ENCODE results near the gene ANKRD16. TPM values are rescaled to one million over a fixed set of nuclear protein-coding genes. Genes with fewer than 3 reads are reported as not detected.

Gene ANKRD16
- total and polyA plus RNA-seq, 2 of the 13 experiments (the other 11 are each of a cell fraction or from before 2014, with no cell fraction given): 8.0 to 11.4 TPM

DNA sequence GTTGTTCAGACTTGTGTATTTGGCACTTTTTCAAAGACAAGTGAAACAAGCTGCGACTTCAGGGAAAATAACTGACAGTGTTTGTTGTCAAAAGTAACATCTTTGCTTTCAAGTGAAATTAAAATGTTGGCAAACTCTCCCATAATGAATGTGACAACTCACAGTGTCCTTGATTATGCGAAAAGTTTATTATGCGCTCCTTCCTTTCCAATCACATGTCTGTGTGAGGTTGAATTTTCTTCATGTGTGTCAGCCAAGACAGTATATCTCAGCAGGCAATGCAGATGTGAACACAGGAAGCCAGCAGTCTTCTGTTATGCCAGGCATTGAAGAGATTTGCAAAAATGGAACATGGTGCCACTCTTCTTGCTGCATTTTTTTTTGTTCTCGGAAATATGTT lies 29.1 kb upstream of the ANKRD16 start:
- Histone ChIP-seq H4K20me1 (ENCODE audit: insufficient read depth, low read length) (no peaks in the 10 kb centered on the region), H3K4me2 (ENCODE audit: low read depth, low read length) (no peak overlapping the region), H3K9ac (ENCODE audit: insufficient read depth, low read depth, low read length) (no peak overlapping the region), H3K36me3 (replicated peaks in 1 of 2; ENCODE audit: control insufficient read depth in 1 of 2, insufficient read depth in 2 of 2, low read length in 2 of 2) (peaks cover 59 to 95% of the 10 kb centered on the region in 2 experiments), H3K4me1 (ENCODE audit: insufficient read depth, low read length) (no peaks in the 10 kb centered on the region), H3K9me3 (ENCODE audit: low read length) (no peaks in the 10 kb centered on the region), H3K27me3 (ENCODE audit: control insufficient read depth in 1 of 2, insufficient read depth in 2 of 2, low read length in 2 of 2) (no peaks in the 10 kb centered on the region), H2AFZ (ENCODE audit: low read length) (no peak overlapping the region), H3K27ac (ENCODE audit: extremely low read length, insufficient read depth, low read length) (no peak overlapping the region), H3K4me3 (replicated peaks in 1 of 3; ENCODE audit: insufficient read depth in 1 of 3, low read depth in 2 of 3, low read length in 3 of 3) (no peak overlapping the region), H3K79me2 (ENCODE audit: insufficient read depth, low read length) (no peaks in the 10 kb centered on the region)
- ChIA-PET POLR2A (no interaction called here), CTCF (ENCODE audit: low intra/inter-chr PET ratio, low total read pairs) (no interaction called here)
- in situ Hi-C loops (cut with HindIII; ENCODE audit: extremely low pct_ligation_motif_present, low pct_unique_long_range_greater_than_20kb): no loop called here
- TF ChIP-seq, protein P1, sequence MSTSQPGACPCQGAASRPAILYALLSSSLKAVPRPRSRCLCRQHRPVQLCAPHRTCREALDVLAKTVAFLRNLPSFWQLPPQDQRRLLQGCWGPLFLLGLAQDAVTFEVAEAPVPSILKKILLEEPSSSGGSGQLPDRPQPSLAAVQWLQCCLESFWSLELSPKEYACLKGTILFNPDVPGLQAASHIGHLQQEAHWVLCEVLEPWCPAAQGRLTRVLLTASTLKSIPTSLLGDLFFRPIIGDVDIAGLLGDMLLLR (CRISPR knock-in tag; IDR thresholded peaks at IDR 0.05): no peak
- TF ChIP-seq ZNF296 (CRISPR knock-in tag; conservative IDR thresholded peaks at IDR 0.05) (no peak), CBX1 (IDR thresholded peaks at IDR 0.05; ENCODE audit: low read depth) (no peak), THYN1 (CRISPR knock-in tag; IDR thresholded peaks at IDR 0.05; ENCODE audit: borderline replicate concordance, low read depth) (no peak), YEATS4 (CRISPR knock-in tag; IDR thresholded peaks at IDR 0.05; ENCODE audit: borderline replicate concordance) (no peak), ARNT (IDR thresholded peaks at IDR 0.05) (no peak), NFYB (CRISPR knock-in tag; IDR thresholded peaks at IDR 0.05) (no peak), NCOA1 (CRISPR knock-in tag; IDR thresholded peaks at IDR 0.05) (no peak), ZNF773 (CRISPR knock-in tag; IDR thresholded peaks at IDR 0.05; ENCODE audit: borderline replicate concordance) (no peak), EED (CRISPR knock-in tag; IDR thresholded peaks at IDR 0.05) (no peak), ZFX (CRISPR knock-in tag; IDR thresholded peaks at IDR 0.05; ENCODE audit: low read depth) (no peak), NFATC3 (CRISPR knock-in tag; IDR thresholded peaks at IDR 0.05) (no peak), NCOA5 (CRISPR knock-in tag; IDR thresholded peaks at IDR 0.05) (no peak)
- TF ChIP-seq, protein P2, sequence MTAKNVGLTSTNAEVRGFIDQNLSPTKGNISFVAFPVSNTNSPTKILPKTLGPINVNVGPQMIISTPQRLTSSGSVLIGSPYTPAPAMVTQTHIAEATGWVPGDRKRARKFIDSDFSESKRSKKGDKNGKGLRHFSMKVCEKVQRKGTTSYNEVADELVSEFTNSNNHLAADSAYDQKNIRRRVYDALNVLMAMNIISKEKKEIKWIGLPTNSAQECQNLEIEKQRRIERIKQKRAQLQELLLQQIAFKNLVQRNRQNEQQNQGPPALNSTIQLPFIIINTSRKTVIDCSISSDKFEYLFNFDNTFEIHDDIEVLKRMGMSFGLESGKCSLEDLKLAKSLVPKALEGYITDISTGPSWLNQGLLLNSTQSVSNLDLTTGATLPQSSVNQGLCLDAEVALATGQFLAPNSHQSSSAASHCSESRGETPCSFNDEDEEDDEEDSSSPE (CRISPR knock-in tag; IDR thresholded peaks at IDR 0.05): no peak
- TF ChIP-seq, protein P3, sequence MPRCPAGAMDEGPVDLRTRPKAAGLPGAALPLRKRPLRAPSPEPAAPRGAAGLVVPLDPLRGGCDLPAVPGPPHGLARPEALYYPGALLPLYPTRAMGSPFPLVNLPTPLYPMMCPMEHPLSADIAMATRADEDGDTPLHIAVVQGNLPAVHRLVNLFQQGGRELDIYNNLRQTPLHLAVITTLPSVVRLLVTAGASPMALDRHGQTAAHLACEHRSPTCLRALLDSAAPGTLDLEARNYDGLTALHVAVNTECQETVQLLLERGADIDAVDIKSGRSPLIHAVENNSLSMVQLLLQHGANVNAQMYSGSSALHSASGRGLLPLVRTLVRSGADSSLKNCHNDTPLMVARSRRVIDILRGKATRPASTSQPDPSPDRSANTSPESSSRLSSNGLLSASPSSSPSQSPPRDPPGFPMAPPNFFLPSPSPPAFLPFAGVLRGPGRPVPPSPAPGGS (CRISPR knock-in tag; IDR thresholded peaks at IDR 0.05): no peak
- TF ChIP-seq, protein P4, sequence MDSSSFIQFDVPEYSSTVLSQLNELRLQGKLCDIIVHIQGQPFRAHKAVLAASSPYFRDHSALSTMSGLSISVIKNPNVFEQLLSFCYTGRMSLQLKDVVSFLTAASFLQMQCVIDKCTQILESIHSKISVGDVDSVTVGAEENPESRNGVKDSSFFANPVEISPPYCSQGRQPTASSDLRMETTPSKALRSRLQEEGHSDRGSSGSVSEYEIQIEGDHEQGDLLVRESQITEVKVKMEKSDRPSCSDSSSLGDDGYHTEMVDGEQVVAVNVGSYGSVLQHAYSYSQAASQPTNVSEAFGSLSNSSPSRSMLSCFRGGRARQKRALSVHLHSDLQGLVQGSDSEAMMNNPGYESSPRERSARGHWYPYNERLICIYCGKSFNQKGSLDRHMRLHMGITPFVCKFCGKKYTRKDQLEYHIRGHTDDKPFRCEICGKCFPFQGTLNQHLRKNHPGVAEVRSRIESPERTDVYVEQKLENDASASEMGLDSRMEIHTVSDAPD (CRISPR knock-in tag; IDR thresholded peaks at IDR 0.05): no peak
- TF ChIP-seq, protein P5, sequence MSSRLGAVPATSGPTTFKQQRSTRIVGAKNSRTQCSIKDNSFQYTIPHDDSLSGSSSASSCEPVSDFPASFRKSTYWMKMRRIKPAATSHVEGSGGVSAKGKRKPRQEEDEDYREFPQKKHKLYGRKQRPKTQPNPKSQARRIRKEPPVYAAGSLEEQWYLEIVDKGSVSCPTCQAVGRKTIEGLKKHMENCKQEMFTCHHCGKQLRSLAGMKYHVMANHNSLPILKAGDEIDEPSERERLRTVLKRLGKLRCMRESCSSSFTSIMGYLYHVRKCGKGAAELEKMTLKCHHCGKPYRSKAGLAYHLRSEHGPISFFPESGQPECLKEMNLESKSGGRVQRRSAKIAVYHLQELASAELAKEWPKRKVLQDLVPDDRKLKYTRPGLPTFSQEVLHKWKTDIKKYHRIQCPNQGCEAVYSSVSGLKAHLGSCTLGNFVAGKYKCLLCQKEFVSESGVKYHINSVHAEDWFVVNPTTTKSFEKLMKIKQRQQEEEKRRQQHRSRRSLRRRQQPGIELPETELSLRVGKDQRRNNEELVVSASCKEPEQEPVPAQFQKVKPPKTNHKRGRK (CRISPR knock-in tag; IDR thresholded peaks at IDR 0.05): no peak
- TF ChIP-seq, protein P6, sequence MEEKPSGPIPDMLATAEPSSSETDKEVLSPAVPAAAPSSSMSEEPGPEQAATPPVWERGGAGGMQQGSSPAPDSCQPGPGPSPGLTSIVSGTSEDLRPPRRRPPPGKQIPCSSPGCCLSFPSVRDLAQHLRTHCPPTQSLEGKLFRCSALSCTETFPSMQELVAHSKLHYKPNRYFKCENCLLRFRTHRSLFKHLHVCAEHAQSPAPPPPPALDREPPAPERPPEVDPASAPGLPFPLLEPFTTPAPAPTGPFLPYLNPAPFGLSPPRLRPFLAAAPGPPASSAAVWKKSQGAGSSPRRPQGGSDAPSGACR (CRISPR knock-in tag; IDR thresholded peaks at IDR 0.05): no peak
- BruUV-seq (replicated peaks): no TSS peak
- ATAC-seq: no peak
- intact Hi-C loops (cut with micrococcal nuclease; ENCODE audit: unreplicated experiment): no loop called here
- DNase-seq (ENCODE audit: low spot score): no peak
- 99% methylated on average over 4 of the region's 4 CpGs for whole genome bisulfite sequencing (ENCODE audit: low lambda C conversion rate)
- FAIRE-seq: no peak
